Measurements from ENCODE around the gene RCN1.

DNA sequence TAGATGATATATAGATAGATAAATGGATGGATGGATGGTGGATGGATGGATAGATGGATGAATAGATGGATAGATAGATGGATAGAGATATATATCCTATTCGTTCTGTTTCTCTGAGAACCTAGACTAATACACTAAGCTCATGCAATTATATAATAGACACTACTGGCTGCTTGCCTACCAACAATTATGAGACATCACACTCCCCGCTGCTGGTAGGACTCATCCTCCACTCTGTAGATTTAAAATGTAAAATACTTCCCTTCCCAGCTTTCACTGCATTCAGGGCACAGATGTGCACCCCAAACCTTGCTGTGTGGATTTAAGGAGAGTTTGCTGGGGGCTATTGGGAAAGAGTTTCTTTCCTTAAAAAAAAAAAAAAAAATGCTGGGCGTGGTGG, 28.3 kb upstream of the RCN1 start:
- no peak for TF ChIP-seq CTCF (conservative IDR thresholded peaks at IDR 0.05; ENCODE audit: low read depth, low read length)
- no peak for TF ChIP-seq EZH2 (IDR thresholded peaks at IDR 0.05; ENCODE audit: borderline replicate concordance, low read depth, low read length, poor library complexity, severe bottlenecking)
